Panc1 (cell line): ENCODE results near the gene IL17D.

Experiments
- CTCF ChIP-seq: fragments of 450-650 bp; IDR thresholded peaks from 2 replicates; pipeline ENCODE4 v1.5.1; 2017; ENCODE audit warnings: mild to moderate bottlenecking
- POLR2AphosphoS5 ChIP-seq: IDR thresholded peaks from 2 replicates; pipeline ENCODE4 v1.6.1; 2012; ENCODE audit warnings: mild to moderate bottlenecking, low read depth, low read length, moderate library complexity
- REST ChIP-seq, 2 experiments: IDR thresholded peaks; 2 replicates each; pipeline ENCODE4 v1.6.1; 2011 to 2012; ENCODE audit warnings: low read depth in 2 of 2, control low read depth in 1 of 2, low read length in 1 of 2, mild to moderate bottlenecking in 1 of 2, moderate library complexity in 1 of 2; ENCODE audit not compliant: insufficient read depth in 1 of 2
- SIN3A ChIP-seq: IDR thresholded peaks from 2 replicates; pipeline ENCODE4 v1.6.1; 2012; ENCODE audit warnings: low read depth, mild to moderate bottlenecking, low read length, moderate library complexity, borderline replicate concordance; ENCODE audit not compliant: insufficient read depth
- TCF7L2 ChIP-seq: IDR thresholded peaks from 2 replicates; pipeline ENCODE4 v1.6.1; 2011; ENCODE audit warnings: mild to moderate bottlenecking, low read depth, low read length, inconsistent platforms

GRCh38 chr13:20720499-20720898, 17.0 kb downstream of the IL17D start:
- TF ChIP-seq CTCF, result no peak
- no peak for TF ChIP-seq POLR2AphosphoS5
- no peak for TF ChIP-seq SIN3A
- no peak for TF ChIP-seq TCF7L2
- no peak for TF ChIP-seq REST (IDR thresholded peaks at IDR 0.05; ENCODE audit: insufficient read depth in 1 of 2, low read depth in 2 of 2, low read length in 1 of 2)
